Liver (tissue), 3 donors: ENCODE results near the gene KIAA1755.

Experiments used
- CTCF ChIP-seq: fragments of 150-350 bp; IDR thresholded peaks from 2 replicates; pipeline ENCODE4 v1.5.1; 2017; ENCODE audit warnings: improper control_type of control experiment, low read depth, low read length; ENCODE audit not compliant: missing input control
- FOXA1 ChIP-seq: IDR thresholded peaks from 2 replicates; pipeline ENCODE4 v1.6.1; 2016; ENCODE audit warnings: antibody characterized with exemption
- JUND ChIP-seq, 2 donors: IDR thresholded peaks; 2 replicates each; pipeline ENCODE4 v1.6.1; 2016; ENCODE audit warnings: antibody characterized with exemption in 2 of 2
- YY1 ChIP-seq: IDR thresholded peaks from 2 replicates; pipeline ENCODE4 v1.6.1; 2016; ENCODE audit warnings: antibody characterized with exemption, mild to moderate bottlenecking
- ZBTB33 ChIP-seq: IDR thresholded peaks from 2 replicates; pipeline ENCODE4 v1.6.1; 2016; ENCODE audit warnings: antibody characterized with exemption
- donor health status: healthy.
- donor health status: healthy.

- TF ChIP-seq CTCF, result no peak
- no peak for TF ChIP-seq YY1
- TF ChIP-seq FOXA1, result no peak
- TF ChIP-seq ZBTB33, result no peak
- no peak for TF ChIP-seq JUND (IDR thresholded peaks at IDR 0.05)
Measured at GRCh38 chr20:38194971-38195504, 65.5 kb downstream of the KIAA1755 start.
